B cell (primary cell): ENCODE measurements around the gene MBP.

Source experiments
- EZH2 ChIP-seq: IDR thresholded peaks from 2 replicates; pipeline ENCODE4 v1.6.1; 2012; ENCODE audit warnings: borderline replicate concordance, low read depth, mild to moderate bottlenecking, moderate library complexity, low read length; ENCODE audit not compliant: insufficient read depth, poor library complexity, severe bottlenecking
- TF ChIP-seq, protein P1 (sequence below): fragments of 200-600 bp; IDR thresholded peaks from one replicate; pipeline ENCODE4 v1.8.0; 2022; ENCODE audit warnings: antibody characterized with exemption, mild to moderate bottlenecking

DNA sequence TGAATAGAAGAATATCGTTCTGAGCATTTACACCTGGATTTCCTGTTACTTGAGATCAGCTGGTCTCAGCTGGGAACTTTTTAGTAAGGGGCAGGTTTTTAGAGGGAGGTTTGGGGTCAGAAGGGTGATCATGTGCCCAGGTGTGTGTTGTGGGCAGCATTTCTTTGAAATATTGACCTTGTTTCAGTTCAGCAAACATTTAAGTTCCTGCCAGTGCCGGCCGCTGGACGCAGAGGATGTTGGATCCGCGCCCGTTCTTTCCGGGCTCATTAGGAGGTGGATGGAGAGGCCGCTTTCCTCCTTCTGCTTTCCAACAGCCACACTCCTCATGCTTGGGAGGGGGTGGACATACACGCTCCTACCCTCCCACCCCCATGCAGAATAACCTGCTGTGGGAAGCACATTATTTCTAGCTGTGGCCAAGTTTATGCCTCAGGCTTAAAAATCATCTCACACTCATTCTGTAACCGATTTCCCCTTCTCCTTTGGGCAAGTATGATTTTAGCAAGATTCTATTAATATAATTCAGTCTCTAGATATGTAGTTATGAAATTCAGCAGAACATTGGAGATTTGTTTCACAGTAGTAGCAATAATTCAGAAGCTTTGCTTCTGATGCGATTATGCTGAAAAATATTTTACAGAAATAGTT is 178.9 kb downstream of the MBP start:
- TF ChIP-seq, protein P1, sequence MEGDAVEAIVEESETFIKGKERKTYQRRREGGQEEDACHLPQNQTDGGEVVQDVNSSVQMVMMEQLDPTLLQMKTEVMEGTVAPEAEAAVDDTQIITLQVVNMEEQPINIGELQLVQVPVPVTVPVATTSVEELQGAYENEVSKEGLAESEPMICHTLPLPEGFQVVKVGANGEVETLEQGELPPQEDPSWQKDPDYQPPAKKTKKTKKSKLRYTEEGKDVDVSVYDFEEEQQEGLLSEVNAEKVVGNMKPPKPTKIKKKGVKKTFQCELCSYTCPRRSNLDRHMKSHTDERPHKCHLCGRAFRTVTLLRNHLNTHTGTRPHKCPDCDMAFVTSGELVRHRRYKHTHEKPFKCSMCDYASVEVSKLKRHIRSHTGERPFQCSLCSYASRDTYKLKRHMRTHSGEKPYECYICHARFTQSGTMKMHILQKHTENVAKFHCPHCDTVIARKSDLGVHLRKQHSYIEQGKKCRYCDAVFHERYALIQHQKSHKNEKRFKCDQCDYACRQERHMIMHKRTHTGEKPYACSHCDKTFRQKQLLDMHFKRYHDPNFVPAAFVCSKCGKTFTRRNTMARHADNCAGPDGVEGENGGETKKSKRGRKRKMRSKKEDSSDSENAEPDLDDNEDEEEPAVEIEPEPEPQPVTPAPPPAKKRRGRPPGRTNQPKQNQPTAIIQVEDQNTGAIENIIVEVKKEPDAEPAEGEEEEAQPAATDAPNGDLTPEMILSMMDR: no peak
- TF ChIP-seq EZH2: no peak
